Endothelial cell of umbilical vein (primary cell): ENCODE data around the gene PRDM10. TPM values are rescaled to one million over a fixed set of nuclear protein-coding genes. Genes with fewer than 3 reads are reported as not detected.

Experiments
- BruUV-seq: library from RNA; stranded (reverse); fragments of 400-500 nt; replicated peaks from 2 replicates; lab custom pipeline; 2021; lab: Mats Ljungman, UMichigan
- CTCF ChIA-PET: fragments of 300-600, 350-600 bp; sonication (Branson Sonifier 250); formaldehyde crosslinking; loops from one replicate; lab custom pipeline; 2021; ENCODE audit warnings: antibody characterized with exemption, inconsistent platforms; lab: Charles Lee
- POLR2A ChIA-PET: fragments of 300-600, 350-600 bp; sonication (Branson Sonifier 250); formaldehyde crosslinking; loops from one replicate; lab custom pipeline; 2021; ENCODE audit warnings: antibody characterized with exemption, inconsistent platforms; lab: Charles Lee
- DNase-seq: peaks from one replicate; pipeline ENCODE4 v3.0.0-alpha.2; 2011; ENCODE audit warnings: low read depth, low spot score
- FAIRE-seq: peaks from 2 replicates; lab custom pipeline; 2011; peaks lifted over from hg19 to GRCh38; lab: Jason Lieb, UNC
- H2AFZ ChIP-seq: 2 replicates; pipeline ENCODE4 v1.6.0; 2012; ENCODE audit warnings: low read depth, low read length, control low read depth, inconsistent platforms
- H3K27ac ChIP-seq: 2 replicates; pipeline ENCODE4 v1.5.1; 2011; ENCODE audit warnings: low read depth, mild to moderate bottlenecking, control low read depth, low read length, moderate library complexity; ENCODE audit not compliant: insufficient read depth
- H3K27me3 ChIP-seq, 2 experiments: 2 replicates each; pipeline versions ENCODE4 v1.6.0 to v1.6.1; 2011; ENCODE audit warnings: low read length in 2 of 2, mixed read lengths in 1 of 2; ENCODE audit not compliant: control insufficient read depth in 2 of 2, insufficient read depth in 2 of 2
- H3K36me3 ChIP-seq, 2 experiments: 2 replicates in 1 of 2; 3 replicates in 1 of 2; pipeline ENCODE4 v1.5.1; 2011; ENCODE audit warnings: low read length in 2 of 2, mild to moderate bottlenecking in 1 of 2, moderate library complexity in 1 of 2; ENCODE audit not compliant: control insufficient read depth in 2 of 2, insufficient read depth in 2 of 2; ENCODE audit errors: extremely low read depth in 1 of 2
- H3K4me1 ChIP-seq: 3 replicates; pipeline ENCODE4 v1.5.1; 2011; ENCODE audit warnings: mild to moderate bottlenecking, low read length; ENCODE audit not compliant: control insufficient read depth, insufficient read depth; ENCODE audit errors: extremely low read depth
- H3K4me2 ChIP-seq: 2 replicates; pipeline ENCODE4 v1.6.1; 2011; ENCODE audit warnings: low read length, control low read depth, mixed read lengths; ENCODE audit not compliant: insufficient read depth
- H3K4me3 ChIP-seq, 3 experiments: fragments of 200-600 bp in 1 of 3; sonication (generic), shearing (Covaris generic) in 1 of 3; replicated peaks in 1 of 3; 2 replicates each; pipeline ENCODE4 v1.5.1; 2011 to 2016; ENCODE audit warnings: control low read depth in 3 of 3, low read length in 3 of 3, mild to moderate bottlenecking in 2 of 3, inconsistent platforms in 1 of 3, low read depth in 1 of 3, moderate library complexity in 1 of 3; ENCODE audit not compliant: insufficient read depth in 1 of 3
- H3K79me2 ChIP-seq: 2 replicates; pipeline ENCODE4 v1.6.0; 2012; ENCODE audit warnings: low read length, inconsistent platforms; ENCODE audit not compliant: control insufficient read depth, insufficient read depth
- H3K9ac ChIP-seq: replicated peaks from 2 replicates; pipeline ENCODE3; 2011; ENCODE audit warnings: low read length, control low read depth; ENCODE audit not compliant: insufficient read depth; ENCODE audit errors: extremely low read depth
- H3K9me1 ChIP-seq: replicated peaks from 3 replicates; pipeline ENCODE4 v1.6.0; 2011; ENCODE audit warnings: mild to moderate bottlenecking, low read length; ENCODE audit not compliant: control insufficient read depth, insufficient read depth; ENCODE audit errors: extremely low read depth
- H3K9me3 ChIP-seq: replicated peaks from 2 replicates; pipeline ENCODE4 v1.5.1; 2012; ENCODE audit warnings: low read length, inconsistent platforms; ENCODE audit not compliant: control insufficient read depth, insufficient read depth
- H4K20me1 ChIP-seq: replicated peaks from 2 replicates; pipeline ENCODE3; 2011; ENCODE audit warnings: mild to moderate bottlenecking, low read length; ENCODE audit not compliant: control insufficient read depth, insufficient read depth; ENCODE audit errors: extremely low read depth
- JUN ChIP-seq: IDR thresholded peaks from 2 replicates; pipeline ENCODE4 v1.6.1; 2011; ENCODE audit warnings: borderline replicate concordance, low read depth; ENCODE audit not compliant: insufficient read length, insufficient read depth
- POLR2A ChIP-seq: IDR thresholded peaks from 2 replicates; pipeline ENCODE4 v1.6.1; 2012; ENCODE audit warnings: low read depth, mild to moderate bottlenecking, control low read depth, low read length
- POLR2AphosphoS5 ChIP-seq: IDR thresholded peaks from 2 replicates; pipeline ENCODE4 v1.6.1; 2012; ENCODE audit warnings: low read depth, mild to moderate bottlenecking, control low read depth, low read length, moderate library complexity; ENCODE audit not compliant: insufficient read depth
- dilution Hi-C: fragments of 300-500 bp; cut with MboI; formaldehyde crosslinking; loops from one replicate; pipeline ENCODE4 v1.15.0; 2019; ENCODE audit warnings: low sequenced_read_pairs; ENCODE audit not compliant: extremely low pct_ligation_motif_present
- intact Hi-C: fragments of 100-400 bp; cut with micrococcal nuclease; formaldehyde crosslinking; loops from one replicate; pipeline ENCODE4 v1.10.0; 2022
- polyA plus RNA-seq, 4 experiments: library from polyadenylated mRNA; depleted of rRNA in 3 of 4; stranded (reverse) in 3 of 4; unstranded in 1 of 4; fragments of >200 nt; gene quantifications; 2 replicates each; pipeline versions ENCODE4 v1.2.1 to v1.2.3, GENCODE V29; 2011 to 2012; ENCODE audit warnings: missing spikeins in 1 of 4
- total RNA-seq: library from RNA; stranded (reverse); gene quantifications from 2 replicates; pipeline ENCODE4 v1.2.3, GENCODE V29; 2021
- TF ChIP-seq, protein P1 (sequence below), 2 donors: IDR thresholded peaks; 1 replicate in 1 of 2; 2 replicates in 1 of 2; pipeline ENCODE4 v1.5.1; 2011; ENCODE audit warnings: low read length in 2 of 2, mild to moderate bottlenecking in 2 of 2, moderate library complexity in 2 of 2, control low read depth in 1 of 2, inconsistent platforms in 1 of 2, low read depth in 1 of 2; ENCODE audit not compliant: insufficient read depth in 1 of 2; ENCODE audit errors: extremely low read depth in 1 of 2
- TF ChIP-seq, protein P2 (sequence below): IDR thresholded peaks from 2 replicates; pipeline ENCODE4 v1.6.1; 2011; ENCODE audit not compliant: insufficient read depth, insufficient read length

The PRDM10 gene
- total and polyA plus RNA-seq, 2 donors (not counting 3 experiments of a cell fraction or from before 2014, with no cell fraction given) = 9.6 to 13.0 TPM

GRCh38 chr11:129996113-129996870 is 6.3 kb downstream of the PRDM10 start:
- Histone ChIP-seq H3K27ac (no peak overlapping the region), H3K4me2 (no peak overlapping the region), H3K36me3 (no peaks in the 10 kb centered on the region), H2AFZ (no peak overlapping the region), H3K9me1 (no peaks in the 10 kb centered on the region), H4K20me1 (no peaks in the 10 kb centered on the region), H3K9ac (no peak overlapping the region), H3K27me3 (no peaks in the 10 kb centered on the region), H3K9me3 (no peaks in the 10 kb centered on the region), H3K4me3 (no peak overlapping the region), H3K4me1 (peaks cover 8% of the 10 kb centered on the region), H3K79me2 (peaks cover 28% of the 10 kb centered on the region)
- dilution Hi-C loops (no loop called here), intact Hi-C loops (no loop called here)
- FAIRE-seq (no peak), DNase-seq (peak; percentile 16)
- CTCF ChIA-PET = interaction anchor here (1.3 to 2.6 kb wide), 3 partner anchors 73 to 136 kb away, joined by 3 to 12 read pairs (median 5); no protein-coding TSS in a partner anchor
- POLR2A ChIA-PET = no interaction called here
- TF ChIP-seq POLR2AphosphoS5 = no peak
- TF ChIP-seq JUN = no peak
- BruUV-seq = no TSS peak

GRCh38 chr11:129995163-129995562 is 7.5 kb downstream of the PRDM10 start:
- Histone ChIP-seq H3K4me2 (no peak overlapping the region), H3K4me3 (no peak overlapping the region), H3K9me1 (no peaks in the 10 kb centered on the region), H3K9me3 (no peaks in the 10 kb centered on the region), H2AFZ (no peak overlapping the region), H4K20me1 (no peaks in the 10 kb centered on the region), H3K27me3 (no peaks in the 10 kb centered on the region), H3K79me2 (peaks cover 18% of the 10 kb centered on the region), H3K4me1 (peaks cover 5% of the 10 kb centered on the region), H3K9ac (no peak overlapping the region), H3K27ac (no peak overlapping the region), H3K36me3 (no peaks in the 10 kb centered on the region)
- CTCF ChIA-PET = no interaction called here
- POLR2A ChIA-PET = no interaction called here
- FAIRE-seq (no peak), DNase-seq (no peak)
- intact Hi-C loops (no loop called here), dilution Hi-C loops (no loop called here)
- TF ChIP-seq, protein P1, sequence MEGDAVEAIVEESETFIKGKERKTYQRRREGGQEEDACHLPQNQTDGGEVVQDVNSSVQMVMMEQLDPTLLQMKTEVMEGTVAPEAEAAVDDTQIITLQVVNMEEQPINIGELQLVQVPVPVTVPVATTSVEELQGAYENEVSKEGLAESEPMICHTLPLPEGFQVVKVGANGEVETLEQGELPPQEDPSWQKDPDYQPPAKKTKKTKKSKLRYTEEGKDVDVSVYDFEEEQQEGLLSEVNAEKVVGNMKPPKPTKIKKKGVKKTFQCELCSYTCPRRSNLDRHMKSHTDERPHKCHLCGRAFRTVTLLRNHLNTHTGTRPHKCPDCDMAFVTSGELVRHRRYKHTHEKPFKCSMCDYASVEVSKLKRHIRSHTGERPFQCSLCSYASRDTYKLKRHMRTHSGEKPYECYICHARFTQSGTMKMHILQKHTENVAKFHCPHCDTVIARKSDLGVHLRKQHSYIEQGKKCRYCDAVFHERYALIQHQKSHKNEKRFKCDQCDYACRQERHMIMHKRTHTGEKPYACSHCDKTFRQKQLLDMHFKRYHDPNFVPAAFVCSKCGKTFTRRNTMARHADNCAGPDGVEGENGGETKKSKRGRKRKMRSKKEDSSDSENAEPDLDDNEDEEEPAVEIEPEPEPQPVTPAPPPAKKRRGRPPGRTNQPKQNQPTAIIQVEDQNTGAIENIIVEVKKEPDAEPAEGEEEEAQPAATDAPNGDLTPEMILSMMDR (IDR thresholded peaks at IDR 0.05; ENCODE audit: extremely low read depth in 1 of 2, insufficient read depth in 1 of 2, low read depth in 1 of 2, low read length in 2 of 2) = no peak
- TF ChIP-seq JUN (no peak), POLR2A (no peak)
- TF ChIP-seq, protein P2, sequence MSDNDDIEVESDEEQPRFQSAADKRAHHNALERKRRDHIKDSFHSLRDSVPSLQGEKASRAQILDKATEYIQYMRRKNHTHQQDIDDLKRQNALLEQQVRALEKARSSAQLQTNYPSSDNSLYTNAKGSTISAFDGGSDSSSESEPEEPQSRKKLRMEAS = no peak
- BruUV-seq = no TSS peak
